Hepatocyte (in vitro differentiated cells): Measurements from ENCODE around the gene TENM4. TPM values are rescaled to one million over a fixed set of nuclear protein-coding genes. Genes with fewer than 3 reads are reported as not detected.

Experiments
- DNase-seq: peaks from one replicate; pipeline ENCODE4 v3.0.0-alpha.2; 2016; ENCODE audit warnings: low spot score
- H2AFZ ChIP-seq: fragments of 200-600 bp; sonication (generic); 2 replicates; pipeline ENCODE4 v1.6.0; 2016; ENCODE audit warnings: antibody characterized with exemption, mild to moderate bottlenecking
- H3K27ac ChIP-seq: fragments of 200-600 bp; sonication (generic); 2 replicates; pipeline ENCODE4 v1.5.1; 2016; ENCODE audit warnings: mild to moderate bottlenecking
- H3K27me3 ChIP-seq: fragments of 200-600 bp; sonication (generic); 2 replicates; pipeline ENCODE4 v1.6.1; 2016
- H3K36me3 ChIP-seq: fragments of 200-600 bp; sonication (generic); replicated peaks from 2 replicates; pipeline ENCODE4 v1.5.1; 2016; ENCODE audit warnings: low read depth; ENCODE audit not compliant: insufficient read depth
- H3K4me1 ChIP-seq: fragments of 200-600 bp; sonication (generic); 2 replicates; pipeline ENCODE4 v1.5.1; 2016; ENCODE audit warnings: mild to moderate bottlenecking, moderate library complexity; ENCODE audit not compliant: insufficient read depth
- H3K4me2 ChIP-seq: fragments of 200-600 bp; sonication (generic); 2 replicates; pipeline ENCODE4 v1.6.0; 2016
- H3K4me3 ChIP-seq: fragments of 200-600 bp; sonication (generic); 2 replicates; pipeline ENCODE4 v1.5.1; 2016; ENCODE audit warnings: mild to moderate bottlenecking
- H3K79me2 ChIP-seq: fragments of 200-600 bp; sonication (generic); 2 replicates; pipeline ENCODE4 v1.6.0; 2017; ENCODE audit warnings: mild to moderate bottlenecking
- H3K9me2 ChIP-seq: fragments of 200-600 bp; sonication (generic); replicated peaks from 2 replicates; pipeline ENCODE4 v1.6.0; 2017; ENCODE audit warnings: mild to moderate bottlenecking; ENCODE audit not compliant: insufficient read depth
- H3K9me3 ChIP-seq: fragments of 200-600 bp; sonication (generic); 2 replicates; pipeline ENCODE4 v1.5.1; 2016; ENCODE audit warnings: low read depth, mild to moderate bottlenecking
- H4K20me1 ChIP-seq: fragments of 200-600 bp; sonication (generic); 2 replicates; pipeline ENCODE4 v1.6.0; 2016; ENCODE audit warnings: mild to moderate bottlenecking; ENCODE audit not compliant: insufficient read depth, poor library complexity, severe bottlenecking
- EZH2 ChIP-seq: fragments of 200-600 bp; sonication (generic); IDR thresholded peaks from 2 replicates; pipeline ENCODE4 v1.6.1; 2016; ENCODE audit warnings: antibody characterized with exemption, mild to moderate bottlenecking, borderline replicate concordance
- EZH2phosphoT487 ChIP-seq: fragments of 200-600 bp; sonication (generic); IDR thresholded peaks from one replicate; pipeline ENCODE4 v1.6.1; 2018; ENCODE audit warnings: antibody characterized with exemption, mild to moderate bottlenecking, low read depth, moderate library complexity; ENCODE audit not compliant: unreplicated experiment, severe bottlenecking
- WGBS: methylation state at CpG from one replicate; pipeline ENCODE4 v1.1.6; 2016; ENCODE audit warnings: low lambda C conversion rate; ENCODE audit errors: missing lambda C conversion rate; 5-methylcytosine and 5-hydroxymethylcytosine counted together
- polyA plus RNA-seq: library from polyadenylated mRNA; unstranded; fragments of >200 nt; fragmentation: Nextera tagmentation; extraction: Ambion mirVana; gene quantifications from 2 replicates; pipeline ENCODE4 v1.2.1, GENCODE V29; 2016
- total RNA-seq: library from RNA; depleted of rRNA; stranded (reverse); fragments of >200 nt; gene quantifications from 2 replicates; pipeline ENCODE4 v1.2.3, GENCODE V29; 2014
- TF ChIP-seq, protein P1 (sequence below): fragments of 200-600 bp; sonication (generic); IDR thresholded peaks from 2 replicates; pipeline ENCODE4 v1.5.1; 2016; ENCODE audit warnings: antibody characterized with exemption, mild to moderate bottlenecking; ENCODE audit not compliant: poor library complexity

TENM4 gene
- total and polyA plus RNA-seq, 2 experiments from 2014 or later: 18.4 to 18.7 TPM

DNA sequence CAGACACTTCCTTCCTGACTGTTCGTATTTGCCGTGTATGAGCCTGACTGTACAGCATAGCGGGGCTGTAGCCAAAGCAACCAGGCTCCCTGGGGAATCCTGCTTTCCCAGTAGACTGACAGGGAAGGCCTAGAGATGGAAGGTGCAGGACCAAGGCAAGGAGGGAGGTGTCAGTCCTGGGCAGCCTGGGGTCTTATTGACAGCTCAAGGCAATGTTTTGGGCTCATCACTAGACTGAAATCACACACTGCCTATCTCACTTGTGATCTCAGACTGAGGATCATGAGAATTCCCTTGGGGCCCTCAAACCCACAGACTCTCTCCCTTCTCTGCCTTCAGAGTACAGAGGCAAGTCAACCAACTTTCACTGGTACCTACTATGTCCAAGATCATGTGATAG lies 519.3 kb downstream of the TENM4 start:
- no peak for DNase-seq
- Histone ChIP-seq H3K79me2 (peaks cover 5% of the 10 kb centered on the region), H3K4me1 (peaks cover 8% of the 10 kb centered on the region), H2AFZ (no peak overlapping the region), H4K20me1 (no peaks in the 10 kb centered on the region), H3K27me3 (no peaks in the 10 kb centered on the region), H3K4me2 (no peak overlapping the region), H3K36me3 (no peaks in the 10 kb centered on the region), H3K9me2 (no peaks in the 10 kb centered on the region), H3K27ac (no peak overlapping the region), H3K9me3 (no peaks in the 10 kb centered on the region), H3K4me3 (no peak overlapping the region)
- TF ChIP-seq, protein P1, sequence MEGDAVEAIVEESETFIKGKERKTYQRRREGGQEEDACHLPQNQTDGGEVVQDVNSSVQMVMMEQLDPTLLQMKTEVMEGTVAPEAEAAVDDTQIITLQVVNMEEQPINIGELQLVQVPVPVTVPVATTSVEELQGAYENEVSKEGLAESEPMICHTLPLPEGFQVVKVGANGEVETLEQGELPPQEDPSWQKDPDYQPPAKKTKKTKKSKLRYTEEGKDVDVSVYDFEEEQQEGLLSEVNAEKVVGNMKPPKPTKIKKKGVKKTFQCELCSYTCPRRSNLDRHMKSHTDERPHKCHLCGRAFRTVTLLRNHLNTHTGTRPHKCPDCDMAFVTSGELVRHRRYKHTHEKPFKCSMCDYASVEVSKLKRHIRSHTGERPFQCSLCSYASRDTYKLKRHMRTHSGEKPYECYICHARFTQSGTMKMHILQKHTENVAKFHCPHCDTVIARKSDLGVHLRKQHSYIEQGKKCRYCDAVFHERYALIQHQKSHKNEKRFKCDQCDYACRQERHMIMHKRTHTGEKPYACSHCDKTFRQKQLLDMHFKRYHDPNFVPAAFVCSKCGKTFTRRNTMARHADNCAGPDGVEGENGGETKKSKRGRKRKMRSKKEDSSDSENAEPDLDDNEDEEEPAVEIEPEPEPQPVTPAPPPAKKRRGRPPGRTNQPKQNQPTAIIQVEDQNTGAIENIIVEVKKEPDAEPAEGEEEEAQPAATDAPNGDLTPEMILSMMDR: no peak
- TF ChIP-seq EZH2phosphoT487 (no peak), EZH2 (no peak)
- 95% methylated on average over 3 of the region's 3 CpGs for WGBS

DNA sequence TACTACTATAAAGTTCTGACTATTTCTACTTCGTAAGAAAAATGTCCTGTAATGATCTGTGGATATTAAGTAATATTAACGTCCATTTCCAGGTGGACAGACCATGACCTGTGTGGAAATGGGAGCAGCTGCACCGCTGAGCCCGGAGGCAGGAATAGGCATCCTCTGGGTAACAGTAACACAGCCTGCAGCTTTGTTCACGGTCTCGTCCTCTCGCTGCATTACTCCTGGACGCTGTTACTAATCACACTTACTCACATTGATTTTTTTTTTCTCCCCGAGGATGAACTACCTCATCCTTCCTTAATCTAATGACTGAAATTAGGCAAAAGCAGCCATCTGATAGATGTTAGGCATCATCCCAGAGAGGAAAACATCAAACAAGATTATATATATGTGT lies 520.5 kb downstream of the TENM4 start:
- Histone ChIP-seq H3K4me2 (no peak overlapping the region), H3K27ac (no peak overlapping the region), H3K27me3 (no peaks in the 10 kb centered on the region), H3K36me3 (no peaks in the 10 kb centered on the region), H3K4me3 (no peak overlapping the region), H3K9me3 (no peaks in the 10 kb centered on the region), H2AFZ (no peak overlapping the region), H3K4me1 (peaks cover 6% of the 10 kb centered on the region), H3K79me2 (peaks cover 5% of the 10 kb centered on the region), H4K20me1 (no peaks in the 10 kb centered on the region), H3K9me2 (no peaks in the 10 kb centered on the region)
- WGBS: 71% methylated on average over 9 of the region's 9 CpGs
- DNase-seq: no peak
- TF ChIP-seq EZH2: no peak
- TF ChIP-seq, protein P1: no peak
- TF ChIP-seq EZH2phosphoT487: no peak

DNA sequence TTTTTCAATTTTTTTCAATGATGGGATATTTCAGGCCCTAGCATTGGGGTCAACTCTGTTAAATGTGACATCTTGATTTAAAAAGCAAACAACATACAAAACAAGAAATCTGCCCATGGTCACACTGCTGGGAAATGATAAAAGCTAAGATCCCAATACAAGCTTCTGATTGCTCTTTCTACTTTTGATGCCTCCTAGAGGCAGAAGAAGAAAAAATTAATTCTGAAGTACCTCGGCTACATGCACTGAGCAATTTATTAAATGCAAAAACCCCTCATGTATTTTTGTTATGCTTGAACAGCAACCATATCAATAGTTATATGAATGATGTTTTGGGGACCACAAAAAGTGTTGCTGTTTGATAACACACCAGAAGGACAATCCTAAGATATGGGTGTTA lies 524.1 kb downstream of the TENM4 start:
- no peak for DNase-seq
- Histone ChIP-seq H3K9me2 (no peaks in the 10 kb centered on the region), H3K9me3 (no peaks in the 10 kb centered on the region), H4K20me1 (no peaks in the 10 kb centered on the region), H2AFZ (no peak overlapping the region), H3K27me3 (no peaks in the 10 kb centered on the region), H3K79me2 (peaks cover 5% of the 10 kb centered on the region), H3K36me3 (no peaks in the 10 kb centered on the region), H3K4me2 (no peak overlapping the region), H3K27ac (no peak overlapping the region), H3K4me3 (no peak overlapping the region), H3K4me1 (peaks cover 5% of the 10 kb centered on the region)
- TF ChIP-seq EZH2: no peak
- no peak for TF ChIP-seq EZH2phosphoT487
- TF ChIP-seq, protein P1: no peak
- WGBS: 93% methylated on average over 1 of the region's 1 CpG

DNA sequence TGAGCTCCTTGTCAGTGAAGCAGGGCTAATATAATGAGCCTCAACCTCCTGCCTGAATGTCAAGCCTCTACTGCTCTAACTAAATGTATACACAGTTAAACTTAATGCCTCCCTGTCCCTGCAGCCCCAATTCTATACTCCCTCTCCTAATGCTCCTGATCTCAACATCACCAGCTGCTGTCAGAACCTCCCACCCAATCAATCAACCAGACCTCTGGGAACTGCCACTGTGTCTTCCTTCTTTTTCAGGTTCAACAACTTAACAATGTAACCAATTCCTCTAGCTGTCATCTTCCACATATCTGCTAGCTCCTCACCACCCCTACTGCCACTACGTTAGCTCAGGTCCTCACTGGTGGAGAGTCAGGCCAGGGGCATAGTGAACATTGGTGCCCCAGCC lies 526.3 kb downstream of the TENM4 start:
- 94% methylated on average over 1 of the region's 1 CpG for WGBS

More for the DNA sequence above, 526.3 kb downstream of the TENM4 start:
- H3K4me3 ChIP-seq: no peak overlapping the region
- no peak overlapping the region for H2AFZ ChIP-seq
- H3K79me2 ChIP-seq: peaks cover 5% of the 10 kb centered on the region
- no peaks in the 10 kb centered on the region for H3K36me3 ChIP-seq
- TF ChIP-seq, protein P1: no peak
- no peak for TF ChIP-seq EZH2
- no peak for TF ChIP-seq EZH2phosphoT487
- no peaks in the 10 kb centered on the region for H3K27me3 ChIP-seq
- H3K4me2 ChIP-seq: no peak overlapping the region
- no peaks in the 10 kb centered on the region for H4K20me1 ChIP-seq
- peaks cover 5% of the 10 kb centered on the region for H3K4me1 ChIP-seq
- DNase-seq: no peak
- H3K9me2 ChIP-seq: no peaks in the 10 kb centered on the region
- no peak overlapping the region for H3K27ac ChIP-seq
- H3K9me3 ChIP-seq: no peaks in the 10 kb centered on the region
